Fibroblast of mammary gland (primary cell): Measurements from ENCODE around the gene CBX5.

Experiments used
- DNase-seq: peaks from one replicate; pipeline ENCODE4 v3.0.0-alpha.2; 2010; ENCODE audit warnings: low read depth
- H3K4me3 ChIP-seq: 2 replicates; pipeline ENCODE4 v1.5.1; 2011; ENCODE audit warnings: low read depth, mild to moderate bottlenecking, low read length, moderate library complexity; ENCODE audit not compliant: control insufficient read depth
- TF ChIP-seq, protein P1 (sequence below): conservative IDR thresholded peaks from 2 replicates; pipeline ENCODE4 v1.5.1; 2011; ENCODE audit warnings: low read depth, low read length, inconsistent platforms; ENCODE audit not compliant: control insufficient read depth, insufficient read depth

Gene CBX5

DNA sequence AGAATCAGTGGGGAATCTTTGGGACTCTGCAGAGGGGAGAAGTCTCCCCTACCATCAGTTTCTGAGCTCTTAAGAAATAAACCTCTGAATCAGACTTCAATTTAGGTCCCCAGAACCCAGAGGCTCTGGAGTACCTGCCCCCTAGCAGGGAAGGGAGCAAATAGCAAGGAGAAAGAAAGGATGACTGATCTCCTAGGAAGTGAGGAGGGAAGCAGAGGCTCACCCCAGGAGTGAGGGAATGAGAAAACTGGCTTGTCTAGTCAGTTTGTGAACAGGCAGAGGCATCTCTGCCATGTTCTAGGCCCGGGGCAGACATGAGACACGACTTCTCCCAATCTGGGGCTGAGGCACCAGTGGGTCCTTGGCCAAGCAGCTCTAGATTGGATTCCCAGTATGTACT lies 66.8 kb downstream of the CBX5 start:
- TF ChIP-seq, protein P1, sequence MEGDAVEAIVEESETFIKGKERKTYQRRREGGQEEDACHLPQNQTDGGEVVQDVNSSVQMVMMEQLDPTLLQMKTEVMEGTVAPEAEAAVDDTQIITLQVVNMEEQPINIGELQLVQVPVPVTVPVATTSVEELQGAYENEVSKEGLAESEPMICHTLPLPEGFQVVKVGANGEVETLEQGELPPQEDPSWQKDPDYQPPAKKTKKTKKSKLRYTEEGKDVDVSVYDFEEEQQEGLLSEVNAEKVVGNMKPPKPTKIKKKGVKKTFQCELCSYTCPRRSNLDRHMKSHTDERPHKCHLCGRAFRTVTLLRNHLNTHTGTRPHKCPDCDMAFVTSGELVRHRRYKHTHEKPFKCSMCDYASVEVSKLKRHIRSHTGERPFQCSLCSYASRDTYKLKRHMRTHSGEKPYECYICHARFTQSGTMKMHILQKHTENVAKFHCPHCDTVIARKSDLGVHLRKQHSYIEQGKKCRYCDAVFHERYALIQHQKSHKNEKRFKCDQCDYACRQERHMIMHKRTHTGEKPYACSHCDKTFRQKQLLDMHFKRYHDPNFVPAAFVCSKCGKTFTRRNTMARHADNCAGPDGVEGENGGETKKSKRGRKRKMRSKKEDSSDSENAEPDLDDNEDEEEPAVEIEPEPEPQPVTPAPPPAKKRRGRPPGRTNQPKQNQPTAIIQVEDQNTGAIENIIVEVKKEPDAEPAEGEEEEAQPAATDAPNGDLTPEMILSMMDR: peak; percentile 22
- DNase-seq: no peak

DNA sequence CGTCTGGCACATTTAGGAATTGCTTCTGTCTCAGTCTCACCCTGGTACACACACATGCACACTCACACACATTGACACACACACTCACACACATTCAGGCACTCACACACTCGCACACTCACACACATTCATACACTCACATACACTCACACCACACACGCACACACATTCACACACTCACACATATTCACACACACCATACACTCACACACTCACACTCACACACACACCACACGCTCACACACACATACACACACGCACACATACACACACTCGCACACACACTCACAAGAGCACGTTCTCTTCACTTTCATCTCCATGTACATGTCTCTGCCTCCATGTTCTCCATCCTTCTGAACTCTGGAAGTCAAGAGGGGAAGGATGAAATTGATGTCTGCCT lies 68.0 kb downstream of the CBX5 start:
- TF ChIP-seq, protein P1: no peak
- H3K4me3 ChIP-seq: no peak overlapping the region
- DNase-seq: no peak

More for the DNA sequence above, 66.8 kb downstream of the CBX5 start:
- no peak overlapping the region for H3K4me3 ChIP-seq

DNA sequence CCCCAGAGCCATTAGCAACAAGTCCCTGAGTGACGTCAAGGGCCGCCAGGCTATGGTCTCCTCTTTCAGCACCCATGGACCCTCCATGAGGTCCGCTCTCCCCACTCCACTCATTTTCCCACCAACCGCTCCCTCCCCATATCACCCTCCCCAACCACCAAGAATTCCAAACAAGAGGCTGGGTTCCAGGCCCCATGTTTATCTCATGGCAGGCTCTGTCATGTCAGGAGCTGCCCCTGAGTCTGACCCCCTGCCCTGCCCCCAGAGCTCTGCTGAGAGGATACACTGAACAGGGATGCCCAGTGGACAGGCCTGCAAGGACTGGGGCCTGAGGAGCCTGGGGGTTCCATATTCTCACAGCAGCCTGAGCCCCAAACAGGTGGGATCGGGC lies 69.5 kb downstream of the CBX5 start:
- no peak for DNase-seq
- no peak overlapping the region for H3K4me3 ChIP-seq
- TF ChIP-seq, protein P1: no peak

- TF ChIP-seq, protein P1: no peak
- H3K4me3 ChIP-seq: no peak overlapping the region
- no peak for DNase-seq
Measured at GRCh38 chr12:54208591-54208990, 71.3 kb downstream of the CBX5 start.

- H3K4me3 ChIP-seq: no peak overlapping the region
- TF ChIP-seq, protein P1: peak; percentile 93
- DNase-seq: peak; percentile 66
Measured at GRCh38 chr12:54207539-54208294, 72.2 kb downstream of the CBX5 start.

- TF ChIP-seq, protein P1: no peak
- no peak overlapping the region for H3K4me3 ChIP-seq
- DNase-seq: no peak
Measured at GRCh38 chr12:54206791-54207190, 73.1 kb downstream of the CBX5 start.
